Stimulated activated CD4-positive, alpha-beta T cell treated with anti-CD3 and anti-CD28 coated beads, Interleukin-4, amount 100 ng/mL, for 48 hours (primary cell): ENCODE measurements around the gene ADH1B.
"Not testable (repeated sequence)": the region's sequence is repeated elsewhere in the genome, so short reads cannot be mapped to it uniquely, and the experiment has no call there.

Experiments
- DNase-seq, 2 donors: peaks; one replicate each; pipeline ENCODE4 v3.0.0-alpha.2; 2020; ENCODE audit warnings: low read depth in 2 of 2

The ADH1B gene

GRCh38 chr4:99321241-99322191 is at the start of gene ADH1B:
ADH1B (minus strand) TSS chr4:99321401; CDS start chr4:99321331, 70 bp downstream.
- DNase-seq, result no peak

- DNase-seq, result not testable (repeated sequence)
Observed at GRCh38 chr4:99367817-99368216, 46.6 kb upstream of the ADH1B start.

- DNase-seq, result no peak
Observed at GRCh38 chr4:99366491-99366890, 45.3 kb upstream of the ADH1B start.

GRCh38 chr4:99362768-99363167 is 41.6 kb upstream of the ADH1B start:
- DNase-seq, result no peak

- no peak for DNase-seq
Observed at GRCh38 chr4:99361899-99362275, 40.7 kb upstream of the ADH1B start.

- DNase-seq, result no peak
Observed at GRCh38 chr4:99361268-99361898, 40.2 kb upstream of the ADH1B start.

GRCh38 chr4:99359480-99360204 is 38.4 kb upstream of the ADH1B start:
- DNase-seq, result no peak

- no peak for DNase-seq
Observed at GRCh38 chr4:99357948-99358347, 36.7 kb upstream of the ADH1B start.

GRCh38 chr4:99356992-99357391 is 35.8 kb upstream of the ADH1B start:
- no peak for DNase-seq

- not testable (repeated sequence) for DNase-seq
Observed at GRCh38 chr4:99356149-99356548, 34.9 kb upstream of the ADH1B start.

GRCh38 chr4:99352602-99353537 is 31.7 kb upstream of the ADH1B start, which contains the start of gene ADH1C:
ADH1C (minus strand) TSS chr4:99352746; CDS start chr4:99352675, 71 bp downstream.
- no peak for DNase-seq

- no peak for DNase-seq
Observed at GRCh38 chr4:99351487-99351886, 30.3 kb upstream of the ADH1B start.

GRCh38 chr4:99349338-99349737 is 28.1 kb upstream of the ADH1B start:
- no peak for DNase-seq

- not testable (repeated sequence) for DNase-seq
Observed at GRCh38 chr4:99342624-99343023, 21.4 kb upstream of the ADH1B start.

- DNase-seq, result no peak
Observed at GRCh38 chr4:99341426-99341825, 20.2 kb upstream of the ADH1B start.

GRCh38 chr4:99339172-99339571 is 18.0 kb upstream of the ADH1B start:
- no peak for DNase-seq

GRCh38 chr4:99336553-99336952 is 15.4 kb upstream of the ADH1B start:
- DNase-seq, result no peak

GRCh38 chr4:99334880-99335279 is 13.7 kb upstream of the ADH1B start:
- DNase-seq, result no peak

- DNase-seq, result no peak
Observed at GRCh38 chr4:99330648-99331047, 9.4 kb upstream of the ADH1B start.

- no peak for DNase-seq
Observed at GRCh38 chr4:99329876-99330275, 8.7 kb upstream of the ADH1B start.

GRCh38 chr4:99324979-99325378 is 3.8 kb upstream of the ADH1B start:
- no peak for DNase-seq
